Testis (tissue), 3 donors: ENCODE measurements around the gene RASA3. TPM values are rescaled to one million over a fixed set of nuclear protein-coding genes. Genes with fewer than 3 reads are reported as not detected.

Source experiments
- DNase-seq: peaks from one replicate; pipeline ENCODE4 v3.0.0-alpha.2; 2019
- H3K27ac ChIP-seq, 2 donors: fragments of 200-600 bp; sonication (generic); one replicate each; pipeline ENCODE4 v1.5.1; 2019
- H3K27me3 ChIP-seq: fragments of 200-600 bp; sonication (generic); one replicate; pipeline ENCODE4 v1.5.1; 2019
- H3K36me3 ChIP-seq: fragments of 200-600 bp; sonication (generic); one replicate; pipeline ENCODE4 v1.5.1; 2017; ENCODE audit warnings: low read depth; ENCODE audit errors: missing control alignments
- H3K4me1 ChIP-seq: fragments of 200-600 bp; sonication (generic); one replicate; pipeline ENCODE4 v1.5.1; 2019
- H3K4me3 ChIP-seq, 2 donors: fragments of 200-600 bp; sonication (generic); one replicate each; pipeline ENCODE4 v1.5.1; 2017 to 2019
- H3K9me3 ChIP-seq: fragments of 200-600 bp; sonication (generic); one replicate; pipeline ENCODE4 v1.5.1; 2017
- POLR2A ChIP-seq: fragments of 450-650 bp; IDR thresholded peaks from one replicate; pipeline ENCODE4 v1.6.1; 2017; ENCODE audit warnings: antibody characterized with exemption, mild to moderate bottlenecking, moderate library complexity
- WGBS, 2 donors: methylation state at CpG; one replicate each; pipeline ENCODE4 v1.1.5; 2018; 5-methylcytosine and 5-hydroxymethylcytosine counted together
- intact Hi-C: fragments of 100-400 bp; cut with DNase I; formaldehyde crosslinking; loops from one replicate; pipeline ENCODE4 v1.15.1; 2023; ENCODE audit warnings: low total_unique reads
- polyA plus RNA-seq: library from polyadenylated mRNA; stranded (reverse); fragments of 350-450 nt; fragmentation: Illumina TruSeq; extraction: RNeasy Lipid Tissue Mini Kit (QIAGEN cat#74804); gene quantifications from one replicate; pipeline ENCODE4 v1.2.3, GENCODE V29; 2014; ENCODE audit warnings: low read depth, low replicate concordance; ENCODE audit not compliant: insufficient read depth
- total RNA-seq, 2 donors: library from RNA; depleted of rRNA; stranded (reverse); fragments of >200 nt; gene quantifications; one replicate each; pipeline ENCODE4 v1.2.3, GENCODE V29; 2016
- TF ChIP-seq, protein P1 (sequence below), 3 experiments: fragments of 450-650 bp in 2 of 3; fragments of 200-600 bp in 1 of 3; sonication (generic) in 1 of 3; IDR thresholded peaks; one replicate each; pipeline ENCODE4 v1.5.1; 2016 to 2019; ENCODE audit warnings: antibody characterized with exemption in 3 of 3, mild to moderate bottlenecking in 2 of 3, moderate library complexity in 1 of 3

The RASA3 gene
- total and polyA plus RNA-seq, 3 donors from 2014 or later: 13.2 to 21.6 (median 16.4) TPM

DNA sequence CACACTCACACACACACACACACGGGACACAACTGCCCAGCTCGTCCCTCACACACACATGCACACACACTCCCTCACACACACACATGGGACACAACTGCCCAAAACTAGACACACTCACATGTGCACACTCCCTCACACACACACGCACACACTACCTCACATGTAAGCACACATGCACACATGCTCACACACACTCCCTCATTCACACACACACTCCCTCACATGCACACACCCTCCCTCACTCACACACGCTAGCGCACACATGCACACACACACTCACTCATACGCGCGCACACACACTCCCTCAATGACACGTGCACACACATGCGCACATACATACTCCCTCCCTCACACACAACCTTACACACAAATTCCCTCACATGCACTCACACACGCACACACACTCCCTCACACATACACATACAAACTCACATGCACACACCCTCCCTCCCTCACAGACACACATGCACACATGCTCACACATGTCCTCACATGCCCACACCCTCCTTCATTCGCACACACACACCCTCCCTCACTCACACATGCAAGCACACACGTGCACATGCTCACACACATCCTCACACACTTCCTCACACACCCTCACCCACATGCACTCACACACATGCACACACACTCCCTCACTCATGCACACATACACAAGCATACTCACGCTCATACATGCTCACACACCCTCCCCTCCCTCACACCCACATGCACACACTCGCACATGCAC is 9.0 kb upstream of the RASA3 start:
- H3K9me3 ChIP-seq: no peaks in the 10 kb centered on the region
- intact Hi-C loops: no loop called here
- DNase-seq: no peak
- no peaks in the 10 kb centered on the region for H3K27me3 ChIP-seq
- 69 to 84% methylated on average over 15 of the region's 15 CpGs for WGBS, 2 donors
- no peaks in the 10 kb centered on the region for H3K36me3 ChIP-seq
- no peak for TF ChIP-seq POLR2A
- TF ChIP-seq, protein P1, sequence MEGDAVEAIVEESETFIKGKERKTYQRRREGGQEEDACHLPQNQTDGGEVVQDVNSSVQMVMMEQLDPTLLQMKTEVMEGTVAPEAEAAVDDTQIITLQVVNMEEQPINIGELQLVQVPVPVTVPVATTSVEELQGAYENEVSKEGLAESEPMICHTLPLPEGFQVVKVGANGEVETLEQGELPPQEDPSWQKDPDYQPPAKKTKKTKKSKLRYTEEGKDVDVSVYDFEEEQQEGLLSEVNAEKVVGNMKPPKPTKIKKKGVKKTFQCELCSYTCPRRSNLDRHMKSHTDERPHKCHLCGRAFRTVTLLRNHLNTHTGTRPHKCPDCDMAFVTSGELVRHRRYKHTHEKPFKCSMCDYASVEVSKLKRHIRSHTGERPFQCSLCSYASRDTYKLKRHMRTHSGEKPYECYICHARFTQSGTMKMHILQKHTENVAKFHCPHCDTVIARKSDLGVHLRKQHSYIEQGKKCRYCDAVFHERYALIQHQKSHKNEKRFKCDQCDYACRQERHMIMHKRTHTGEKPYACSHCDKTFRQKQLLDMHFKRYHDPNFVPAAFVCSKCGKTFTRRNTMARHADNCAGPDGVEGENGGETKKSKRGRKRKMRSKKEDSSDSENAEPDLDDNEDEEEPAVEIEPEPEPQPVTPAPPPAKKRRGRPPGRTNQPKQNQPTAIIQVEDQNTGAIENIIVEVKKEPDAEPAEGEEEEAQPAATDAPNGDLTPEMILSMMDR (IDR thresholded peaks at IDR 0.05): no peak
- H3K27ac ChIP-seq: no peak overlapping the region
- peaks cover 5% of the 10 kb centered on the region for H3K4me1 ChIP-seq
- H3K4me3 ChIP-seq: no peak overlapping the region

DNA sequence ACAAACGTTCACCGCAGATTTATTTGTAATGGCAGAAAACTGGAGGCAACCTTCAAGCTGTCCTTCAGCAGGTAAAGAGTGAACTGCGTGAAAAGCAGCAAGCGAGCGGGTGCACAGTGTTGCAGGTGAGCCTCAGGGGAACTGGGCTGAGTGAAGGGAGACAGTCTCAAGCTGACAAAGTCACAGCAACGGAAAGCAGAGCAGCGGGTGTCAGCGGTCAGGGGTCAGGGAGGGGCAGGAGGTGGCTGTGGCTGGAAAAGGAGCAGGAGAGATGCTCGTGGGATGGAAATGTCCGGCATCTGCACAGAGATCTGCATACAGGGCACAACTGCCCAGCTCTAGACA is 8.5 kb upstream of the RASA3 start:
- no peak overlapping the region for H3K27ac ChIP-seq
- no peak for DNase-seq
- H3K4me3 ChIP-seq: no peak overlapping the region
- intact Hi-C loops: no loop called here
- no peaks in the 10 kb centered on the region for H3K27me3 ChIP-seq
- H3K4me1 ChIP-seq: peaks cover 5% of the 10 kb centered on the region
- WGBS, 2 donors: 33 to 38% methylated on average over 10 of the region's 10 CpGs
- H3K9me3 ChIP-seq: no peaks in the 10 kb centered on the region
- TF ChIP-seq, protein P1 (IDR thresholded peaks at IDR 0.05): no peak
- no peak for TF ChIP-seq POLR2A
- no peaks in the 10 kb centered on the region for H3K36me3 ChIP-seq

GRCh38 chr13:114140131-114140905 is 7.9 kb upstream of the RASA3 start:
- TF ChIP-seq, protein P1 (IDR thresholded peaks at IDR 0.05): no peak
- TF ChIP-seq POLR2A: no peak
- no peak for DNase-seq
- H3K36me3 ChIP-seq: no peaks in the 10 kb centered on the region
- H3K4me3 ChIP-seq: no peak overlapping the region
- no peaks in the 10 kb centered on the region for H3K27me3 ChIP-seq
- 40 to 46% methylated on average over 22 to 25 of the region's 25 CpGs for WGBS, 2 donors
- H3K27ac ChIP-seq: no peak overlapping the region
- intact Hi-C loops: no loop called here
- peaks cover 5% of the 10 kb centered on the region for H3K4me1 ChIP-seq
- no peaks in the 10 kb centered on the region for H3K9me3 ChIP-seq

DNA sequence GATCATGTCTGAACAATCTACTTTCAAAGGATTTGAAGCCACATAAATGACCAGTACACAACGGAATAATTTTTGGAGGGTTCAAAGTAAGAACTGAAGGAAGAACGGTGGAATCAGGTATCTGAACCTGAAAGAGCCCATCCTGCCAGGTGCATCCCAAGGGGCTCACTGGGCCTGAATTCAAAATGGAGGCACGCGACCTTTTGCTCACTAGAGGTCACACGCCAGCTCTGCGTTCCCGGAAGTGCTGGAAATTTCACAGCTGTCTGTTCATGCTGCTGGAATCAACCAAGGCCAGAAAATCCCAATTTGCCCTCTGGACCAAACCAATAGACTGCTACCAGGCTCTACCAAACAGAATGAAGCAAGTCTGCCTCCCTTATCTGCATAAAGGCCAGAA is 4.2 kb upstream of the RASA3 start:
- intact Hi-C loops: no loop called here

More for the DNA sequence above, 4.2 kb upstream of the RASA3 start:
- no peak for DNase-seq
- no peaks in the 10 kb centered on the region for H3K9me3 ChIP-seq
- H3K36me3 ChIP-seq: no peaks in the 10 kb centered on the region
- TF ChIP-seq POLR2A: no peak
- TF ChIP-seq, protein P1 (IDR thresholded peaks at IDR 0.05): no peak
- no peaks in the 10 kb centered on the region for H3K27me3 ChIP-seq
- H3K27ac ChIP-seq: no peak overlapping the region
- WGBS, 2 donors: 84 to 98% methylated on average over 7 of the region's 7 CpGs
- H3K4me1 ChIP-seq: peaks cover 8% of the 10 kb centered on the region
- H3K4me3 ChIP-seq: no peak overlapping the region
